Activated CD8-positive, alpha-beta T cell treated with anti-CD3 and anti-CD28 coated beads for 36 hours (primary cell): ENCODE results near the gene FOXE3. TPM values are rescaled to one million over a fixed set of nuclear protein-coding genes. Genes with fewer than 3 reads are reported as not detected.

Source experiments
- ATAC-seq: fragments of 200-7000 bp; cut with Tn5 transposase; one replicate; pipeline ENCODE4 v1.10.0; 2021; ENCODE audit warnings: mild to moderate bottlenecking, moderate library complexity
- CTCF ChIA-PET: fragments of 350-600 bp; sonication (Branson Sonifier 250); formaldehyde crosslinking; loops from one replicate; lab custom pipeline; 2021; ENCODE audit warnings: antibody characterized with exemption; lab: Charles Lee
- POLR2A ChIA-PET: fragments of 350-600 bp; sonication (Branson Sonifier 250); formaldehyde crosslinking; loops from one replicate; lab custom pipeline; 2021; ENCODE audit warnings: antibody characterized with exemption; lab: Charles Lee
- DNase-seq: peaks from one replicate; pipeline ENCODE4 v3.0.0-alpha.2; 2020
- H3K27ac Mint-ChIP-seq: one replicate; pipeline ENCODE4 v1.8.0; 2021; ENCODE audit warnings: mild to moderate bottlenecking, mixed read lengths
- H3K27me3 Mint-ChIP-seq: one replicate; pipeline ENCODE4 v1.8.0; 2021; ENCODE audit warnings: mixed read lengths
- H3K36me3 Mint-ChIP-seq: one replicate; pipeline ENCODE4 v1.8.0; 2021; ENCODE audit warnings: low read depth, mixed read lengths
- H3K4me1 Mint-ChIP-seq: one replicate; pipeline ENCODE4 v1.8.0; 2021; ENCODE audit warnings: low read depth, mixed read lengths
- H3K4me3 Mint-ChIP-seq: one replicate; pipeline ENCODE4 v1.8.0; 2021; ENCODE audit warnings: mild to moderate bottlenecking, moderate library complexity, mixed read lengths
- H3K9me3 Mint-ChIP-seq: one replicate; pipeline ENCODE4 v1.8.0; 2021; ENCODE audit warnings: mixed read lengths
- CTCF ChIP-seq: fragments of 200-600 bp; IDR thresholded peaks from one replicate; pipeline ENCODE4 v1.8.0; 2022; ENCODE audit warnings: antibody characterized with exemption, mild to moderate bottlenecking
- intact Hi-C: fragments of 100-400 bp; cut with micrococcal nuclease; formaldehyde crosslinking; loops from one replicate; pipeline ENCODE4 v1.10.0; 2022
- total RNA-seq, 2 experiments: library from RNA; stranded (reverse); gene quantifications; one replicate each; pipeline ENCODE4 v1.2.3, GENCODE V29; 2021

FOXE3 gene
- total RNA-seq, 2 experiments from 2014 or later: not detected

GRCh38 chr1:47380699-47381098 lies 35.4 kb upstream of the FOXE3 start:
- H3K27me3 Mint-ChIP-seq: no peaks in the 10 kb centered on the region
- ATAC-seq (no peak), DNase-seq (no peak)
- CTCF ChIA-PET: interaction anchor here (1.0 to 2.6 kb wide), 4 partner anchors 8 to 345 kb away, joined by 3 to 9 read pairs (median 4); no protein-coding TSS in a partner anchor
- H3K4me1 Mint-ChIP-seq: no peaks in the 10 kb centered on the region
- no peak overlapping the region for H3K27ac Mint-ChIP-seq
- no peak overlapping the region for H3K4me3 Mint-ChIP-seq
- TF ChIP-seq CTCF: no peak
- H3K9me3 Mint-ChIP-seq: no peaks in the 10 kb centered on the region
- POLR2A ChIA-PET: no interaction called here
- peaks cover 17% of the 10 kb centered on the region for H3K36me3 Mint-ChIP-seq
- intact Hi-C loops: no loop called here

DNA sequence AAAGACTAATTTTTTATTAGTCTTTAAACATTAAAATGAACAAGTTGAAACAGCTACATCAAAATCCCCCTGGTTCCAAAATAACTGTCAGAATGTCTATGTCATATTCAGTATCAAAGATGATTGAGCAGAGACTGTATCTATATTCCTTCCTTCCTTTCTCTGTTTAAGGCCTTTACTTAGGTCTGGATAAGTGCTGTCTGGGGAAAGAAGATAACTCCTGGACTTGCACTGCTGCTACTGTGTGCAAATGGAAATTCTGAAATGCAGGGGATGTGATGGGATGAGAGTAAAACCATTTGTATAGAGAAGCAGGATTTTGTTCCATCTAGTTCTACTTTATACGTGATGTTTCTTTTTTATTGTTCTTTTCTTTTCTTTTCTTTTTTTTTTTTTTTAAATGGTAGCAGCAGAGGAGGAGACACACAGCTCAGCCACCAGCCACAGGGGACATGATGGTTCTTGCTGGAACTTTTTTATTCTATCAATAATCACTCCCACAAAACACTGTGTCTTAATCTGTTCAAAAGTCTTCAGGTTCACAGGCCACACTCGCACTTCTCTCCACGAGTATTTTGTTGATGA lies 33.6 kb upstream of the FOXE3 start:
- ATAC-seq (no peak), DNase-seq (no peak)
- H3K36me3 Mint-ChIP-seq: peaks cover 14% of the 10 kb centered on the region
- no peak for TF ChIP-seq CTCF
- H3K27ac Mint-ChIP-seq: peak overlapping the region; percentile 57
- intact Hi-C loops: no loop called here
- no peaks in the 10 kb centered on the region for H3K9me3 Mint-ChIP-seq
- POLR2A ChIA-PET: no interaction called here
- H3K4me1 Mint-ChIP-seq: no peaks in the 10 kb centered on the region
- no peak overlapping the region for H3K4me3 Mint-ChIP-seq
- H3K27me3 Mint-ChIP-seq: no peaks in the 10 kb centered on the region
- CTCF ChIA-PET: interaction anchor here (0.8 to 2.6 kb wide), 2 partner anchors 50 to 343 kb away, joined by 3 to 9 read pairs; no protein-coding TSS in a partner anchor

DNA sequence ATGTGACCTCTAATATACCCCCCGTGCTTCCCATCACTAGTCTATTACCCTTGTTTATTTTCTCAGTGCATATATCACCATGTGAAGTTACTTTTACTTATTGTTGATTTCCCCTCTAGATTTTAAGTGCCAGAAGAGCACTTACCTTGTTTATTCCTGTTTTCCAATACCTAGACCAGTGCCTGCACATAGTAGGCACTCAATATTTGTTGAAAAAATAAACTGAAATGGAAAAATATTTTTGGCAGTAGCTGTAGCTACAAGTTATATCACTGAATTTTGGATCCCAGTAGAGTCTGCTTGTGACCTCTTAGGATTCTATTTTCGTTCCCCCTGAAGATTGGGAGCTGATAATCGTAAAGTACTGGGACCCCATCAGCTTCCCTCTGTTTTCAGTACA lies 32.0 kb upstream of the FOXE3 start:
- H3K9me3 Mint-ChIP-seq: no peaks in the 10 kb centered on the region
- H3K27me3 Mint-ChIP-seq: no peaks in the 10 kb centered on the region
- DNase-seq: no peak
- H3K36me3 Mint-ChIP-seq: peaks cover 11% of the 10 kb centered on the region
- no peak for TF ChIP-seq CTCF
- ATAC-seq: no peak
- H3K27ac Mint-ChIP-seq: no peak overlapping the region
- intact Hi-C loops: no loop called here
- POLR2A ChIA-PET: no interaction called here
- no peaks in the 10 kb centered on the region for H3K4me1 Mint-ChIP-seq
- no peak overlapping the region for H3K4me3 Mint-ChIP-seq
- CTCF ChIA-PET: interaction anchor here (1.4 kb wide), 1 partner anchor 325 kb away, joined by 3 read pairs; no protein-coding TSS in a partner anchor

DNA sequence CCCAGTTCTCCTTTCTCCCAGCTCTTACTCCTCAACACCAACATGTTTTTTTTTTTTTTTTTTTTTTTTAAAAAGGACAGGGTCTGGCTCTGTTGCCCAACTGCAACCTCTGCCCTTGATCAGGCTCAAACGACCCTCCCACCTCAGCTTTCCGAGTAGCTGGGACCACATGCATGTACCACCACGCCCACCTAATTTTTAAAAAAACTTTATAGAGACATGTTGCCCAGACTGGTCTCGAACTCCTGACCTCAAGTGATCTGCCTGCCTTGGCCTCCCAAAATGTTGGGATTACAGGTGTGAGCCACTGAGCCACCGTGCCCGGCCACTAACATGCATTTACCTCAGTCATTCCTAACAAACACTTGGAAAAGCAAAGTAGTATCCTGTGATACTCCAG lies 31.1 kb upstream of the FOXE3 start:
- no peak for DNase-seq
- no peak for ATAC-seq
- H3K4me3 Mint-ChIP-seq: no peak overlapping the region
- no peak for TF ChIP-seq CTCF
- peaks cover 4% of the 10 kb centered on the region for H3K36me3 Mint-ChIP-seq
- intact Hi-C loops: no loop called here
- ChIA-PET CTCF (interaction anchor here (1.4 kb wide), 1 partner anchor 324 kb away, joined by 3 read pairs; no protein-coding TSS in a partner anchor), POLR2A (no interaction called here)
- H3K9me3 Mint-ChIP-seq: no peaks in the 10 kb centered on the region
- H3K4me1 Mint-ChIP-seq: no peaks in the 10 kb centered on the region
- H3K27me3 Mint-ChIP-seq: no peaks in the 10 kb centered on the region
- H3K27ac Mint-ChIP-seq: no peak overlapping the region

DNA sequence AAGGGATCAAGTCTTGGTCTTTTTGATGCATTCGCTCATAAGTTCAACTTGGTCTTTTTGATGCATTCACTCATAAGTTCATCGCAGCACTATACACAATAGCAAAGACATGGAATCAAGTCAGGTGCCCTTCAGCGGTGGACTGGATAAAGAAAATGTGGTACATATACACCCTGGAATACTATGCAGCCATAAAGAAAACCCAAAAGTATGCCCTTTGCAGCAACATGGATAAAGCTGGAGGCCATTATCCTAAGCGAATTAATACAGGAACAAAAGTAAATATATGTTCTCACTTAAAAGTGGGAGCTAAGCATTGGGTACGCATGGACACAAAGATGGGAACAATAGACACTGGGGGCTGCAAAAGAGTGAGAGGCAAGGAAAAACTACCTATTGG lies 29.8 kb upstream of the FOXE3 start:
- TF ChIP-seq CTCF: no peak
- no peaks in the 10 kb centered on the region for H3K4me1 Mint-ChIP-seq
- ChIA-PET CTCF (interaction anchor here (0.6 to 1.0 kb wide), 2 partner anchors 16 to 340 kb away, joined by 3 to 5 read pairs; no protein-coding TSS in a partner anchor), POLR2A (no interaction called here)
- intact Hi-C loops: no loop called here
- DNase-seq: no peak
- no peaks in the 10 kb centered on the region for H3K27me3 Mint-ChIP-seq
- no peak overlapping the region for H3K27ac Mint-ChIP-seq
- peaks cover 2% of the 10 kb centered on the region for H3K36me3 Mint-ChIP-seq
- ATAC-seq: no peak
- no peak overlapping the region for H3K4me3 Mint-ChIP-seq
- H3K9me3 Mint-ChIP-seq: no peaks in the 10 kb centered on the region
